Nephron progenitor cell (in vitro differentiated cells): ENCODE results near the gene KIRREL3.

Source experiments
- DNase-seq: peaks from one replicate; pipeline ENCODE4 v3.0.0; 2021
- H3K27ac Mint-ChIP-seq: 2 replicates; pipeline ENCODE4 v1.8.0; 2021; ENCODE audit warnings: mild to moderate bottlenecking, moderate library complexity, mixed read lengths
- H3K27me3 Mint-ChIP-seq: 2 replicates; pipeline ENCODE4 v1.8.0; 2021; ENCODE audit warnings: mild to moderate bottlenecking, low read depth, mixed read lengths; ENCODE audit not compliant: poor library complexity
- H3K36me3 Mint-ChIP-seq: 2 replicates; pipeline ENCODE4 v1.8.0; 2021; ENCODE audit warnings: low read depth, mixed read lengths
- H3K4me1 Mint-ChIP-seq: 2 replicates; pipeline ENCODE4 v1.8.0; 2021; ENCODE audit warnings: mixed read lengths
- H3K4me3 Mint-ChIP-seq: 2 replicates; pipeline ENCODE4 v1.8.0; 2021; ENCODE audit warnings: mild to moderate bottlenecking, moderate library complexity, mixed read lengths
- H3K9me3 Mint-ChIP-seq: 2 replicates; pipeline ENCODE4 v1.8.0; 2021; ENCODE audit warnings: mild to moderate bottlenecking, moderate library complexity, mixed read lengths
- CTCF ChIP-seq: fragments of 200-600 bp; sonication (generic); IDR thresholded peaks from 2 replicates; pipeline ENCODE4 v1.5.0; 2021; ENCODE audit warnings: antibody characterized with exemption

The KIRREL3 gene

GRCh38 chr11:127037596-127037995 lies 37.0 kb upstream of the KIRREL3 start:
- no peaks in the 10 kb centered on the region for H3K27me3 Mint-ChIP-seq
- peaks cover 41% of the 10 kb centered on the region for H3K4me1 Mint-ChIP-seq
- H3K9me3 Mint-ChIP-seq, result peaks cover 3% of the 10 kb centered on the region
- peak overlapping the region; percentile 41 for H3K27ac Mint-ChIP-seq
- DNase-seq, result no peak
- TF ChIP-seq CTCF, result no peak
- H3K36me3 Mint-ChIP-seq, result no peaks in the 10 kb centered on the region
- peak overlapping the region; percentile 11 for H3K4me3 Mint-ChIP-seq

- Mint-ChIP-seq H3K36me3 (no peaks in the 10 kb centered on the region), H3K4me1 (peaks cover 41% of the 10 kb centered on the region), H3K9me3 (peaks cover 3% of the 10 kb centered on the region), H3K27ac (no peak overlapping the region), H3K27me3 (no peaks in the 10 kb centered on the region), H3K4me3 (no peak overlapping the region)
- no peak for TF ChIP-seq CTCF
- no peak for DNase-seq
Measured at GRCh38 chr11:127037001-127037400, 36.4 kb upstream of the KIRREL3 start.

GRCh38 chr11:127035824-127036223 lies 35.3 kb upstream of the KIRREL3 start:
- Mint-ChIP-seq H3K27me3 (peaks cover 4% of the 10 kb centered on the region), H3K4me1 (peaks cover 41% of the 10 kb centered on the region), H3K36me3 (no peaks in the 10 kb centered on the region), H3K9me3 (peaks cover 8% of the 10 kb centered on the region), H3K4me3 (no peak overlapping the region), H3K27ac (no peak overlapping the region)
- no peak for TF ChIP-seq CTCF
- no peak for DNase-seq

- Mint-ChIP-seq H3K36me3 (no peaks in the 10 kb centered on the region), H3K4me1 (peaks cover 36% of the 10 kb centered on the region), H3K27me3 (peaks cover 8% of the 10 kb centered on the region), H3K9me3 (peaks cover 9% of the 10 kb centered on the region), H3K4me3 (no peak overlapping the region), H3K27ac (no peak overlapping the region)
- TF ChIP-seq CTCF, result no peak
- DNase-seq, result no peak
Measured at GRCh38 chr11:127034973-127035372, 34.4 kb upstream of the KIRREL3 start.

GRCh38 chr11:127028648-127029047 lies 28.1 kb upstream of the KIRREL3 start:
- Mint-ChIP-seq H3K27me3 (peaks cover 14% of the 10 kb centered on the region), H3K27ac (no peak overlapping the region), H3K9me3 (peaks cover 15% of the 10 kb centered on the region), H3K36me3 (no peaks in the 10 kb centered on the region), H3K4me1 (peaks cover 5% of the 10 kb centered on the region), H3K4me3 (no peak overlapping the region)
- DNase-seq, result no peak
- TF ChIP-seq CTCF, result no peak

GRCh38 chr11:127027789-127028188 lies 27.2 kb upstream of the KIRREL3 start:
- peaks cover 14% of the 10 kb centered on the region for H3K9me3 Mint-ChIP-seq
- no peak overlapping the region for H3K27ac Mint-ChIP-seq
- DNase-seq, result no peak
- no peaks in the 10 kb centered on the region for H3K36me3 Mint-ChIP-seq
- H3K4me1 Mint-ChIP-seq, result peaks cover 5% of the 10 kb centered on the region
- TF ChIP-seq CTCF, result no peak
- H3K4me3 Mint-ChIP-seq, result no peak overlapping the region
- peaks cover 14% of the 10 kb centered on the region for H3K27me3 Mint-ChIP-seq
